Measurements from ENCODE around the gene NEMP2. TPM values are rescaled to one million over a fixed set of nuclear protein-coding genes. Genes with fewer than 3 reads are reported as not detected.

The NEMP2 gene
- total and polyA plus RNA-seq, 2 of the 8 experiments (the other 6 are each of a cell fraction or from before 2014, with no cell fraction given): 3.1 to 5.3 TPM

GRCh38 chr2:190515687-190516086, 18.8 kb downstream of the NEMP2 start:
- no peak overlapping the region for H4K8ac ChIP-seq (ENCODE audit: extremely low read depth, insufficient read depth, low read length)
- FAIRE-seq: no peak
- TF ChIP-seq YY1 (IDR thresholded peaks at IDR 0.05; ENCODE audit: low read depth, low read length) (no peak), E2F6 (IDR thresholded peaks at IDR 0.05) (no peak), SIN3A (conservative IDR thresholded peaks at IDR 0.05 in 1 of 2, IDR thresholded peaks at IDR 0.05 in 1 of 2; ENCODE audit: low read depth in 1 of 2, low read length in 2 of 2) (no peak), BCL11A (IDR thresholded peaks at IDR 0.05; ENCODE audit: low read depth in 2 of 2, low read length in 2 of 2) (no peak), JUND (IDR thresholded peaks at IDR 0.05; ENCODE audit: low read length) (no peak)
- no peaks in the 10 kb centered on the region for H3K79me1 ChIP-seq (ENCODE audit: low read depth, low read length)
- H2BK15ac ChIP-seq (ENCODE audit: low read length): no peak overlapping the region
- H3K14ac ChIP-seq (ENCODE audit: insufficient read length): no peak overlapping the region
- H3K56ac ChIP-seq (replicated peaks; ENCODE audit: insufficient read length, low read depth, low read length): no peak overlapping the region
- H2AFZ ChIP-seq (ENCODE audit: low read length): no peak overlapping the region
- H3K4ac ChIP-seq (replicated peaks; ENCODE audit: insufficient read length, low read depth, low read length): no peak overlapping the region
- ChIA-PET POLR2A (ENCODE audit: partially characterized antibody) (no interaction called here), CTCF (ENCODE audit: partially characterized antibody) (no interaction called here)
- no peak overlapping the region for H3K27ac ChIP-seq (ENCODE audit: low read depth, low read length)
- no peak overlapping the region for H3K9ac ChIP-seq (replicated peaks in 1 of 4; ENCODE audit: extremely low read depth in 1 of 4, low read depth in 3 of 4, low read length in 3 of 4)
- H3K4me1 ChIP-seq (replicated peaks in 1 of 4; ENCODE audit: control insufficient read depth in 3 of 4, insufficient read depth in 4 of 4, low read length in 3 of 4): no peaks in the 10 kb centered on the region
- H3K4me3 ChIP-seq (ENCODE audit: extremely low read depth in 1 of 4, insufficient read depth in 2 of 4, low read depth in 3 of 4, low read length in 4 of 4): no peak overlapping the region
- H3K23me2 ChIP-seq (ENCODE audit: low read depth, low read length): no peaks in the 10 kb centered on the region
- no peaks in the 10 kb centered on the region for H3K79me2 ChIP-seq (ENCODE audit: control insufficient read depth in 1 of 2, insufficient read depth in 2 of 2, low read length in 2 of 2)
- no peaks in the 10 kb centered on the region for H3K27me3 ChIP-seq (replicated peaks in 1 of 4; ENCODE audit: control insufficient read depth in 3 of 4, extremely low read depth in 1 of 4, insufficient read depth in 3 of 4, low read length in 3 of 4)
- H3K36me3 ChIP-seq (ENCODE audit: control insufficient read depth in 2 of 4, insufficient read depth in 4 of 4, low read length in 3 of 4): no peaks in the 10 kb centered on the region
- H4K5ac ChIP-seq (ENCODE audit: insufficient read length, low read depth, low read length): no peak overlapping the region
- no peaks in the 10 kb centered on the region for H3K9me3 ChIP-seq (ENCODE audit: insufficient read depth in 2 of 2, low read depth in 1 of 2, low read length in 1 of 2)
- H4K91ac ChIP-seq (replicated peaks; ENCODE audit: insufficient read length, low read length): no peak overlapping the region
- H2BK12ac ChIP-seq (ENCODE audit: low read depth, low read length): no peak overlapping the region
- no peak overlapping the region for H3K23ac ChIP-seq (ENCODE audit: insufficient read length)
- no peak overlapping the region for H2AK5ac ChIP-seq (ENCODE audit: low read depth, low read length)
- H3K4me2 ChIP-seq (ENCODE audit: insufficient read depth in 1 of 2, low read depth in 2 of 2, low read length in 2 of 2): no peak overlapping the region
- H2BK20ac ChIP-seq (ENCODE audit: low read length): no peak overlapping the region
- no peak overlapping the region for H3K18ac ChIP-seq (ENCODE audit: extremely low read depth, low read length)
- WGBS, 2 experiments (ENCODE audit: extremely low coverage in 1 of 2, insufficient coverage in 1 of 2, insufficient read length in 1 of 2, insufficient replicate concordance in 2 of 2, low coverage in 1 of 2, low lambda C conversion rate in 2 of 2, missing lambda C conversion rate in 1 of 2): 88% methylated on average over 1 of the region's 1 CpG; no CpG with 5 or more reads in 1 of the 2 experiments
- H2BK120ac ChIP-seq (replicated peaks; ENCODE audit: low read depth, low read length): no peak overlapping the region
- no peak overlapping the region for H2BK5ac ChIP-seq (ENCODE audit: low read depth, low read length)
- no peaks in the 10 kb centered on the region for H4K20me1 ChIP-seq (replicated peaks in 1 of 2; ENCODE audit: control insufficient read depth in 1 of 2, insufficient read depth in 2 of 2, low read length in 2 of 2)
- no peak for DNase-seq (ENCODE audit: low read depth in 1 of 2, low spot score in 2 of 2)

Data from H1 (cell line).